Activated CD8-positive, alpha-beta memory T cell treated with anti-CD3 and anti-CD28 coated beads, Interleukin-2, amount 10 ng/mL, durations not matched to agents 7 days and 5 days (primary cell): ENCODE measurements around the gene ADAMTSL4. TPM values are rescaled to one million over a fixed set of nuclear protein-coding genes. Genes with fewer than 3 reads are reported as not detected.
A peak's percentile ranks its signal among the peaks of the same experiment; 100 is the strongest.

Experiments
- ATAC-seq: fragments of 150-1000 bp; cut with Tn5 transposase; one replicate; pipeline ENCODE4 v1.10.0; 2021; ENCODE audit warnings: moderate library complexity
- CTCF ChIA-PET: fragments of 350-600 bp; sonication (Branson Sonifier 250); formaldehyde crosslinking; loops from one replicate; lab custom pipeline; 2021; ENCODE audit warnings: antibody characterized with exemption; lab: Charles Lee
- DNase-seq: peaks from one replicate; pipeline ENCODE4 v3.0.0-alpha.2; 2020
- H3K27ac Mint-ChIP-seq: one replicate; pipeline ENCODE4 v1.8.0; 2021; ENCODE audit warnings: mild to moderate bottlenecking, mixed read lengths
- H3K27me3 Mint-ChIP-seq: one replicate; pipeline ENCODE4 v1.8.0; 2021; ENCODE audit warnings: mixed read lengths
- H3K36me3 Mint-ChIP-seq: one replicate; pipeline ENCODE4 v1.8.0; 2021; ENCODE audit warnings: mild to moderate bottlenecking, mixed read lengths
- H3K4me1 Mint-ChIP-seq: one replicate; pipeline ENCODE4 v1.8.0; 2021; ENCODE audit warnings: mixed read lengths
- H3K4me3 Mint-ChIP-seq: one replicate; pipeline ENCODE4 v1.8.0; 2021; ENCODE audit warnings: mild to moderate bottlenecking, moderate library complexity, mixed read lengths
- H3K9me3 Mint-ChIP-seq: one replicate; pipeline ENCODE4 v1.8.0; 2022; ENCODE audit warnings: low read depth, mixed read lengths
- total RNA-seq, 2 experiments: library from RNA; stranded (reverse); gene quantifications; one replicate each; pipeline ENCODE4 v1.2.3, GENCODE V29; 2021

The ADAMTSL4 gene
- total RNA-seq, 2 experiments from 2014 or later, result 0.18 to 0.35 TPM

DNA sequence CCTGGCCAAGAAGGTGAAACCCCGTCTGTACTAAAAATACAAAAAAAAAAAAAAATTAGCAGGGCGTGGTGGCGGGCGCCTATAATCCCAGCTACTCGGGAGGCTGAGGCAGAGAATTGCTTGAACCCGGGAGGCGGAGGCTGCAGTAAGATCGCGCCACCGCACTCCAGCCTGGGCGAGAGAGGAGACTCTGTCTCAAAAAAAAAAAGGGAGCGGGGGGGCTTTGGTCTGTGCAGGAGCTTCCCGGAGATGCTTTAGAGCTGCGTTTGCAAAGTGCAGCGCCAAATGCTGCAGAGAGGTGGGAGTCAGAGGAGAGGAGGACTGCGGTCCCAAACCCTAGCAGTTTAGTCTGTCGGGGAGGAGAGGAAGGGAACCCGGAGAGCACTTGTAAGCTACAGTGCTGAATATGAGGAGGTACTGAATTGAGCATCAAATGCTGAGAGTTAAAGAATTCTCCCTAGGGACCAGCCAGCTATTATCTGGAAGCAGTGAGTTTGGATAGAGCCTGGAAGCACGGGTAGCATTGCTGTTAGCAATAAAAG is 33.1 kb upstream of the ADAMTSL4 start:
- Mint-ChIP-seq H3K27me3 (no peaks in the 10 kb centered on the region), H3K9me3 (no peaks in the 10 kb centered on the region), H3K4me3 (peak overlapping the region; percentile 84), H3K27ac (no peak overlapping the region), H3K4me1 (peaks cover 16% of the 10 kb centered on the region), H3K36me3 (peaks cover 3% of the 10 kb centered on the region)
- DNase-seq (no peak), ATAC-seq (peak; percentile 7)
- CTCF ChIA-PET, result interaction anchor here (0.7 to 3.8 kb wide), 16 partner anchors 8 to 406 kb away, joined by 3 to 32 read pairs (median 4); partner anchors contain the start of genes CA14, MCL1, RPRD2 and TARS2

DNA sequence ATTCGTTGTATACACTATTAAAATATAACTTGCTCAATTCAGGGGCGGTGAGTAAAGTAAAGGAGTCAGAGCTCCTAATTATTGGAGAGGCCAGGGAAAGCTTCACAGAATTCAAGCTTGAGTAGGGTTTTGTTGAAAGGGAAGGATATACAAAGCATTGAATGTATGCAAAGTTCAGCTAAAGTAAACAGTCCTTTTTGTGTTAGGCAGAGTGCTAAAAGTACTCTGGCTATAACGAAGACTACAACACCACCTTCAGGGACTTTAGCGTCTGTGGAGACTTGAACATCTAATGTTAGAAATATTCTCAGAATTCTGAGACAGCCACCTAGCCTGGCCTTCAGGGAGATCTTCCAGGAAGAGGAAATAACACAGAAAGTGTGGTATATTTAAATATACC is 32.6 kb upstream of the ADAMTSL4 start:
- peaks cover 20% of the 10 kb centered on the region for H3K4me1 Mint-ChIP-seq
- H3K4me3 Mint-ChIP-seq, result peak overlapping the region; percentile 84
- peaks cover 3% of the 10 kb centered on the region for H3K36me3 Mint-ChIP-seq
- H3K27ac Mint-ChIP-seq, result no peak overlapping the region
- DNase-seq (no peak), ATAC-seq (no peak)
- no peaks in the 10 kb centered on the region for H3K9me3 Mint-ChIP-seq
- H3K27me3 Mint-ChIP-seq, result no peaks in the 10 kb centered on the region
- CTCF ChIA-PET, result interaction anchor here (0.7 to 3.8 kb wide), 11 partner anchors 16 to 494 kb away, joined by 3 to 32 read pairs (median 6); partner anchors contain the start of genes CA14, MCL1 and TARS2

DNA sequence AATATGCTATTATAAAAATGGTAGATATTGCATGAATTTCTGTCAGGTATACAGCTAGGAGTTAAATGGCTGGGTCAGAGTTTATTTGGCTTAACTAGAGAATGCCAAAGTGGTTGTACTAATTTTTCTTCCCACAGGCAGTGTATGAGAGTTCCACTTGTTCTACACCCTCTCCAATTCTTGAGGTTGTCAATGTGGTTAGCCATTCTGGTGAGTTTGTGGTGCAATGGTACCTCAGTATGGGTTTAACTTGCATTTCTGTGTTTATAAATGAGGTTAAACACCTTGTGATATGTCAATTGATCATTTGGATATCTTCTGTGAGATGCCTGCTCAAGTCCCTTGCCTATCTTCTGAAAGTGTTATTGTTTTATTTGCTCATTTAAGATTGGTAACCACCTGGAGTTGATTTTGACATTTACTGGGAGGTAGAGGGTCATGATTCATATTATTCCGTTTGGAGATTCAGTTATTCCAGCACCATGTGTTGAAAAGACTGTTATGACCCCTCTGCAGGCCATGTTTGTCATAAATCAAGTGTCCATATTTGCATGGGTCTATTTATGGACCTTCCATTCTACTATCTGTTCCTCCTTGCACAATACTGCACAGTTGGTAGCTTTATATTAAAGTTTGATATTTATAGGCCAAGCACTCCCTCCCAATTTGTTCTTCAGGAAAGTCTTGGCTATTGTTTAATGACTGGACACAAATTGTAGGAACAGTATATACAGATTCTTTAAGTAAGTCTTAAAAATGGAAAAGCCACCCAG is 27.8 kb upstream of the ADAMTSL4 start:
- CTCF ChIA-PET, result interaction anchor here (1.2 kb wide), 1 partner anchor 40 kb away, joined by 3 read pairs; no protein-coding TSS in a partner anchor
- ATAC-seq, result no peak
- H3K9me3 Mint-ChIP-seq, result no peaks in the 10 kb centered on the region

DNA sequence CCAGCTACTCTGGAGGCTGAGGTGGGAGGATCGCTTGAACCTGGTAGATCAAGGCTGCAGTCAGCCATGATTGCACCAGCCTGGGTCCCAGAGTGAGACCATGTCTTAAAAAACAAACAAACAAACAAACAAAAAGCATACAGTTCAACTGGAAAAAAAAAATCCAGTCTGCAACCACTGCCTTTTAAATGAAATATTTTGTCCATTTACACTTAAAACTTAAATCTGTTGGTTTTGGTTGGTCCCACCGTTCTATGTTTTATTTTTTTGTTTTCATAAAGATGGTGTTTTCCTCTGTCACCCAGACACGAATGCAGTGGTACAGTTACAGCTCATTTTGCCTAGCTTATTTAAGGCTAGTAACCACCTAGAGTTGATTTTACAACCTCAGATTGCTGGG is 23.9 kb upstream of the ADAMTSL4 start:
- H3K9me3 Mint-ChIP-seq, result no peaks in the 10 kb centered on the region
- DNase-seq, result no peak
- CTCF ChIA-PET, result interaction anchor here (1.1 kb wide), 1 partner anchor 10 kb away, joined by 3 read pairs; the partner anchor contains the start of gene FALEC
- H3K27ac Mint-ChIP-seq, result no peak overlapping the region
- peaks cover 5% of the 10 kb centered on the region for H3K4me1 Mint-ChIP-seq
- H3K4me3 Mint-ChIP-seq, result no peak overlapping the region
- H3K27me3 Mint-ChIP-seq, result no peaks in the 10 kb centered on the region
- ATAC-seq, result no peak
- H3K36me3 Mint-ChIP-seq, result no peaks in the 10 kb centered on the region

More for the DNA sequence above, 27.8 kb upstream of the ADAMTSL4 start:
- Mint-ChIP-seq H3K4me3 (no peak overlapping the region), H3K27ac (no peak overlapping the region), H3K4me1 (peaks cover 13% of the 10 kb centered on the region), H3K27me3 (no peaks in the 10 kb centered on the region), H3K36me3 (no peaks in the 10 kb centered on the region)
- DNase-seq, result no peak

DNA sequence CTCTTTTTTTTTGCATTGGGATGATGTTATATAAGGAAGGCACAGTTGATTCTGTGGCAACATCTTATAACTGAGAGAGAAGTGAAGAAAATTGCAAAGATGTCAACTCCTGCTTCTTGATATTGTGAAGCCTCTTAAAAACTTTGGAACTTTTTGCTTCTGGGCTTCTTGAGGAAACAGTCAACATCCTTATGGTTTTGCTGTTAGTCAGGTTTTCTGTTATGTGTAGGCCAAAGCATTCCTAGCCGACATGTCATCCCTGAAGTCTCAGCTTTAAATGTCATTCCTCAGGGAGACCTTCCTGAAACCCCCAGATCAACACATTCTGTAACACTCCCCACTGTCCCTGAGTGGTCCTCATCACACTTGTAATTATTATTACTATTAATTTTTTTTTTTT is 21.0 kb upstream of the ADAMTSL4 start:
- no peaks in the 10 kb centered on the region for H3K9me3 Mint-ChIP-seq
- CTCF ChIA-PET, result interaction anchor here (2.8 kb wide), 1 partner anchor 272 kb away, joined by 12 read pairs; no protein-coding TSS in a partner anchor
- DNase-seq (no peak), ATAC-seq (no peak)
- no peaks in the 10 kb centered on the region for H3K4me1 Mint-ChIP-seq
- H3K4me3 Mint-ChIP-seq, result no peak overlapping the region
- H3K27ac Mint-ChIP-seq, result no peak overlapping the region
- H3K36me3 Mint-ChIP-seq, result no peaks in the 10 kb centered on the region
- no peaks in the 10 kb centered on the region for H3K27me3 Mint-ChIP-seq

DNA sequence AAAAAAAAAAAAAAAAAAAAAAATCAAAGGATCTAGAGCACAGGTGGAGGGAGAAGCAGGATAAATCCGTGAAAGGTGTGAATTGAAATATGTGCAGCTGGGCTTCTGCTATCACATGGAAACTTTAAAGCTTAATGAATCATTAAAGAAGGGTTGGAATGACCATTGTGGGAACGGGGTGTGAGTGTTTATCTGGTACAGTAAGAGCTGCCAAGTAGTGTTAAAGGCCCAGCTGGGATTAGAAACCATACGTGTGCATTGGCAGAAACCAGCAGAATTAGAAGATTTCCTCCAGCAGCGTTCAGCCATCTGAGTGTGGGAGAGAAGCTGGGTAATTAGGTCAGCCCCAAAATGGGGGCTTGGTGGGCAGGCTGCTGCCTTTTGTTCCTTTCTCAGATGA is 20.2 kb upstream of the ADAMTSL4 start:
- no peaks in the 10 kb centered on the region for H3K27me3 Mint-ChIP-seq
- H3K27ac Mint-ChIP-seq, result no peak overlapping the region
- ATAC-seq, result no peak
- no peaks in the 10 kb centered on the region for H3K4me1 Mint-ChIP-seq
- DNase-seq, result no peak
- H3K4me3 Mint-ChIP-seq, result no peak overlapping the region
- no peaks in the 10 kb centered on the region for H3K9me3 Mint-ChIP-seq
- CTCF ChIA-PET, result interaction anchor here (0.9 to 2.8 kb wide), 3 partner anchors 11 to 273 kb away, joined by 3 to 12 read pairs (median 3); no protein-coding TSS in a partner anchor
- no peaks in the 10 kb centered on the region for H3K36me3 Mint-ChIP-seq

DNA sequence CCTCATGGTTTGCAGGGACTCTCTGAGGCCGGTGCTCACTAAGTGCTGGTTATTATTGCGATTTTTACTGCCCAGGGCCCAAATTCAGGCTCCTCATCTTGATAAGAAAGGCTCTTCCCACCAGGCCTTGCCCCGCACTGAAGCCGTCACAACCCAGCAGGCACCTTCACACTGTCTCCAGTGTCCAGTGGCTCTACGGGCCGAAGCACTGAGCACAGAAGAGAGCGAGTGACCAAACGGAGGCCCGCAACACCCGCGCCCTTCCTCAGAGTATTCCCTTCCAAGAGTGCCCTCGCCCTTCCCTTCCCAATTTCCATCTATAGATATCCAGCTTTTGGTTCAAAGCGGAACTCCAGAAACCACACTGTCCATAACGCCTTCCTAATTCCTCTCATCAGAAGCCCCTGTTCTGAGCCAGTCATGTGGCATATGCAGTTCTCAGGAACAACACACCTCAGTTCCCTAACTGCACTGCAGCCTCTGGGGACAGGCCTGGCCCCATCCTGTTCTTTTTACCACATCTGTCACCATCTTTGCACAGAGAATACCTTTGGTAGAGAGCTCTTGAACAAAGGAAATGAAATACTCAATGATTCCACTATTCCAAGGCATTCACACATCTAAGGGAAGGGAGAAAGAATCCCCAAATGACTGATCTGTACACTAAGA is 18.6 kb upstream of the ADAMTSL4 start:
- Mint-ChIP-seq H3K27me3 (no peaks in the 10 kb centered on the region), H3K4me3 (no peak overlapping the region), H3K4me1 (no peaks in the 10 kb centered on the region), H3K36me3 (no peaks in the 10 kb centered on the region), H3K9me3 (no peaks in the 10 kb centered on the region), H3K27ac (no peak overlapping the region)
- DNase-seq, result no peak
- CTCF ChIA-PET, result interaction anchor here (0.6 to 3.1 kb wide), 8 partner anchors 14 to 685 kb away, joined by 3 to 27 read pairs (median 5); partner anchors contain the start of genes ADAMTSL4 and FALEC
- ATAC-seq, result no peak

DNA sequence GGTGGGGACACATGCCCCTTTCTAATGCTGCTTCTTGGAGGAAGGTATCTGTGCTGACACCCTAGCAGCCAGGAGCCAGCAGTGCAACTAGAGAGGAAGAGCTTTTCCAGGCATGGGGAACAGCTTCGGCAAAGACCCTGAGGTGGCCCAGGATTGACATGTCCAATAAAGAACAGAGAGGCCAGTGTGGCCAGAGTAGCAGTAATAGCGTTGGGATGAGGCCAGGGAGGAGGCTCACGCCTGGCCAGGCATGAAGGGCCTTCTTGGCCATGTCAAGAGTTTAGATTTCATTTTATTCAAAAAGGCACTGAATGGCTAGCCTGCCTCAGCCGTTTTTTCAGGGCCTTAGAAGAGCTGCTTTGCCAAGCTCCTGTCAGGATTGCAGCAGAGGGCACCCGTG is 16.3 kb upstream of the ADAMTSL4 start:
- no peak for DNase-seq
- H3K9me3 Mint-ChIP-seq, result no peaks in the 10 kb centered on the region
- H3K27ac Mint-ChIP-seq, result no peak overlapping the region
- H3K36me3 Mint-ChIP-seq, result no peaks in the 10 kb centered on the region
- CTCF ChIA-PET, result interaction anchor here (0.7 to 3.1 kb wide), 33 partner anchors 9 to 307 kb away, joined by 3 to 27 read pairs (median 4); partner anchors contain the start of genes ADAMTSL4, CA14, ECM1 and ENSA
- no peak overlapping the region for H3K4me3 Mint-ChIP-seq
- H3K4me1 Mint-ChIP-seq, result no peaks in the 10 kb centered on the region
- no peak for ATAC-seq
- H3K27me3 Mint-ChIP-seq, result no peaks in the 10 kb centered on the region

DNA sequence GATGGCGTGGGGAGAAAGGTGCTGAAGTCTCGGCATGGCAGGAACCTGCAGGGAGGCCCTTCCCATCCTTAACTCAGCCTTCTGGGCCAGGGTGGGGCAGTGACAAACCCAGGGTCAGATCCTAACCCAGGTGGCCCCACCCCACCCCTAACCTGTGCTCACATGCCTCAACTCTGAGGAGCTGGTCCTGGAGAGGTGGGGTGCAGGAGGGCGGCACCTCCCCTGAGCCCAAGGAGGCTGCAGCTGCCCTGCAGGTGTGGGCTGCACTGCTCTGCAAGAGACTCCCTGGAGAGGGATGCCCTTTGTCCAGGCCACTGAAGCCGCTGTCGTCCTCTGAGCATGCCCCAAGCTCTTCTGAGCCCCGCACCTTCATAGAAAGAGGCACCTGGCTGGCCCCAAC is 15.2 kb upstream of the ADAMTSL4 start:
- H3K9me3 Mint-ChIP-seq, result no peaks in the 10 kb centered on the region
- H3K36me3 Mint-ChIP-seq, result no peaks in the 10 kb centered on the region
- CTCF ChIA-PET, result interaction anchor here (1.0 to 3.1 kb wide), 5 partner anchors 15 to 54 kb away, joined by 3 to 27 read pairs (median 4); partner anchors contain the start of genes ADAMTSL4 and FALEC
- no peaks in the 10 kb centered on the region for H3K4me1 Mint-ChIP-seq
- DNase-seq, result no peak
- H3K27ac Mint-ChIP-seq, result no peak overlapping the region
- H3K27me3 Mint-ChIP-seq, result no peaks in the 10 kb centered on the region
- no peak overlapping the region for H3K4me3 Mint-ChIP-seq
- no peak for ATAC-seq

DNA sequence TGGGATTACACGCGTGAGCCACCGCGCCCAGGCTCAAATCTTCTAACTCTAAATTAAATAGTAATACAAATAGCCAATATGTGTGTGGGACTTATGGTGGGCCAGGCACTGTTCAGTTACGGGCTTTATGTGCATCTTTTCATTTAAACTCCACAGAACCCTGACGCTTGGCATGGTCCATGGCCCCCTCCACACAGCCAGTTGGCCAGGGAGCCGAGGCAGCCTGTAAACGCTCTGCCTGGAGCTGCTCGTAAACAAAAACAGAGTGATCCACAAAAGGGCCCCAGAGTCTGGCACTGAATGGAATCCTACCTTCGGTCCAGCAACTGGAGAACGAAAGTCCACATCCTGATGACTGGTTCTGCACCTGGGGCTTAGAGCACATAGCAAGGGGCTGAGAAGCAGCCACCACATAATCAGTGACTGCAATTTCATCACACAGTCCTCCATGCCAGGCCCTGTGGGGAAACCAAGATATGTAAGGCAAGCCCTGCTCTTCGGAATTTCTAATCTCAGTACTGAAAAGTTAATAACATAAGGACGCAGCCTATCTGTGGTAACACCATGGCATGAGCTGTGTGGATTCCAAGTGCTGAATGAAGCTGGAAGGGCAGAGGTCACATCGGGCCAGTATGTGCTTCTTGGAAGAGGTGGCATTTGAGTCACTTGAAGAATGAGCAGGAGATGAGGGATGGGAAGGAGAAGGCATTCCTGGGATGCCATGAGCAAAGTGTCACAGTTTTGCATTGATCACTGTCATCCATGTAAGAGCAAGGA is 13.5 kb upstream of the ADAMTSL4 start:
- H3K27me3 Mint-ChIP-seq, result no peaks in the 10 kb centered on the region
- H3K9me3 Mint-ChIP-seq, result no peaks in the 10 kb centered on the region
- H3K4me3 Mint-ChIP-seq, result no peak overlapping the region
- no peak for DNase-seq
- H3K27ac Mint-ChIP-seq, result no peak overlapping the region
- no peak for ATAC-seq
- CTCF ChIA-PET, result interaction anchor here (0.5 to 1.6 kb wide), 2 partner anchors 280 to 425 kb away, joined by 3 to 6 read pairs; no protein-coding TSS in a partner anchor
- H3K36me3 Mint-ChIP-seq, result no peaks in the 10 kb centered on the region
- no peaks in the 10 kb centered on the region for H3K4me1 Mint-ChIP-seq

DNA sequence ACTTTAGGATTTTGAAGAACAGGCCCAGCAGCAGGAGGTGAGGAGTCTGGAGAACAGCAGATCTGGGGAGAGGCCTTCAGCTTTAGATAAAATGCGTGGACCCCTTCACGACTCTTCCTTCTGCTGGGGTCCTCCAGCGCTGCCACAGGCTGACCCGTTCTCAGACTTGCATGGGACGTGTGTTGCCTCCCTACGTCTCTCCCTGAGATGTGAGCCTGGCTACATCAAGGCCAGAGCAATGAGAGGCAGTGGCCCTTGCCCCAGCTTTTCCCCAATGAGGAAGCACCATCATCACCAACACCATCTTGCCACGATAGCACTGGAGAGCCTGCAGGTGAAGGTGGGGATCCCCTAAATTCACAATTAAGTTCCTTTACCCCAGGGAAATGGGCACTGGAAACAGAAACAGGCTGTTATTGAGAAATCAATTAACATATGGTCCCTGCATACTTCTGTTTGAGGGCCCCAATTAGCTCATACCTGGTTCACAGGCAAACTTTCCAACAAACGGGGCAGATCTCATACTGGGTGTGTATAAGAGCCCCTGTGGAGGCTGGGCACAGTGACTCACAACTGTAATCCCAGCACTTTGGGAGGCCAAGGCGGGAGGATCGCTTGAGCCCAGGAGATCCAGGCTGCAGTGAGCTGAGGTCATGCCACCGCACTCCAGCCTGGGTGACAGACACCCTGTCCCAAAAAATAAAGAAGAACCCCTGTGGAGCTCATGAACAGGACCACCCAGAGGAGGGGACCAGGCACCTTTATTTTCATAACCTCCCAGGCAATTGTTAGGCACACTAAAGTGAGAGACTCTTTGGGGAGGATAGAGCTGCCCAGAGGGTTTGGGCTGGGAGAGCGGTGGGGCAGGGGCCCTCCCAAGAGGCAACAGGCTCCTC is 12.1 kb upstream of the ADAMTSL4 start:
- CTCF ChIA-PET, result interaction anchor here (1.3 to 2.6 kb wide), 5 partner anchors 11 to 459 kb away, joined by 3 to 9 read pairs (median 5); no protein-coding TSS in a partner anchor
- H3K27me3 Mint-ChIP-seq, result no peaks in the 10 kb centered on the region
- no peaks in the 10 kb centered on the region for H3K9me3 Mint-ChIP-seq
- H3K4me1 Mint-ChIP-seq, result no peaks in the 10 kb centered on the region
- no peaks in the 10 kb centered on the region for H3K36me3 Mint-ChIP-seq
- no peak overlapping the region for H3K27ac Mint-ChIP-seq
- DNase-seq, result no peak
- no peak for ATAC-seq
- no peak overlapping the region for H3K4me3 Mint-ChIP-seq
